HG02970 (cell line): ENCODE results near the gene SATB2.
A peak's percentile ranks its signal among the peaks of the same experiment; 100 is the strongest.

ENCODE experiments used
- ATAC-seq: cut with Tn5 transposase; IDR thresholded peaks from one replicate; pipeline ENCODE4 v1.9.1; 2021; ENCODE audit warnings: mild to moderate bottlenecking, moderate library complexity, moderate number of reproducible peaks; ENCODE audit not compliant: unreplicated experiment, low FRiP score

The SATB2 gene

DNA sequence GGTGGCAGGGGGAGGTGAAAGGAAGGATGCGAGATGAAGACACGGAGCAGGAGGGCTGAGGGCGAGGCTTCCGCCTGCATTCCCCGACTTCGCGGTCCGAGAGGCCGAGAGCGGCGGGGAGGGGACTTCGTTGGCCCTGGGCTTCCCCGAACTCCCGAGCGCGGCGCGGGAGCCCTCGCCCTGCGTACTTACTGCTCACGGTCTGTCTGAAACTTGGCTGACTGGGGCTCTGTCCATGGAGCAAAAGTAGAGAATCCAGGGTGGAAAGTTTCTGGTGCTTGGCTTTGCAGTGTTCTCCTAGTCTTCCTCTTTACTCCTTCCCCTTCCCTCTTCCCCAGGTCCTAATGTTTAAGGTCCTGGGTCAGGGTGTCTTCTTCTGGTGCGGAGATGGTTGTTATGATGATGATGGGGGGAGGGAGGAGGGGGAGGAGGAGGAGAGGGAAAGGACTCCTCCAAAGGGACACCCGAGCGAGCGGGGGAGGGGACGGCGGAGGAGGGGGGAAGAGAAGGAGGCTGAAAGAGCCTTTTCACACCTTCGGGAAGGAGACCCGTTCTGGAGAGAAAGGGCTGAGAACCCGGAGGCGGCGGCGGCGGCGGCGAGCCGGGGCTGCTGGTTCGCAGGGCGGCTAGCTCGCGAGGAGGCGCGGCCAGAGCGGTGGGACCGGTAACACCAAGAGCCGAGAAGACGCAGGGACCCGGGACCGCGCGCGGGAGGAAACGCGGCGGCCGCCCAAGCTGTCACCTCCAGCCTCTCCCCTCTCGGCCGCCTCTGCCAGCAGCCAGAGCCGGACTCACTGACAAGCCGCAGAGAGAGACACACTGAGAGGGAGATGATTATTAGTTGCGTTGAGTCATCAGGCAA, at the start of gene SATB2:
TSS of gene SATB2 (minus strand) at position 793 of the 862 bp plus-strand sequence. CDS start 1,902 bp downstream, outside the sequence.
- ATAC-seq = no peak

DNA sequence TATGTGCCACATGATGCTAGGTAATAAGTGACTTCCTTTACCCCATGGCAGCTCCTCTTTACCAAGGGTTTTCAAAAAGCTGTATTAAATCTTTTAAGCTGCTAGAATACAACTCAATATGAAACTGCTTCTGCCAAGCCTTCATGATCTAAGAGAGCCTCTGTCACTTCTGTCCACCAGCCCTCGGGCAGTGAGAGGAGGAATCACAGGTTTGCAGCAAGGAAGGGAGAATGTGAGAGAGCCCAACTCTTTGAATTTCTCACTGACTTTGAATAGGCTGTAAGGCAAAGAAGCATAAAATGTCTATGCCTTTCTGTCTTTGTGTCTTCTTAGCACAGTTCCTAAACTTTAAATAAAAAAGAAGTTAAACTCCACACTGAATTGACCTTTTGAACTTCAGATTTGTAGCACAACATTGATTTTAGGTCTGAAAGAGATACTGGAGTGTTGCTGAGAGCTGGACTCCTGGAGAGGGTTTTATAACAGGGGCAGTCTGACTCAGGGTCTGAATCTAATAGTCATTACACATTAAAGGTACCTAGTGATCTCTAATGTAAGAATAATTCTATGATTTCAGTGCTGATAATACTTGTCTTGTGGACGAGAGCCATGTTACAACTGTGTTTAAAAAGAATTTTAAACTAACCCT, 48.1 kb upstream of the SATB2 start:
- ATAC-seq = no peak

GRCh38 chr2:199503148-199503547, 45.4 kb upstream of the SATB2 start:
- ATAC-seq = no peak

- ATAC-seq = no peak
Measured at GRCh38 chr2:199499005-199499404, 41.3 kb upstream of the SATB2 start.

DNA sequence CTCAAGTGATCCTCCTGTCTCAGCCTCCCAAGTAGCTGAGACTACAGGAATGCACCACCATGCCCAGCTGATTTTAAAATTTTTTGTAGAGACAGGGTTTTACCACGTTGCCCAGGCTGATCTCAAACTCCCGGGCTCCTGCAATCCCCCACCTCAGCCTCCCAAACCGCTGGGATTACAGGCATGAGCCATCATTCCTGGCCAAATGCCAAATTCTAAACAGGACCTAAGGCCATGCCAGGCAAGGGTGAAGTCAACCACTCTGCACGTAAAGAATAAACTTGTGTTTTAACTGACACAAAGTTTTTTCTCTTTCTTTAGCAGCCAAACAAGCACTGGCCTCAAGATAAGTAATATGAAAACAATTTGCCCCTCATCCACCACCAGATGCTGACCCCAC, 37.4 kb upstream of the SATB2 start:
- no peak for ATAC-seq

DNA sequence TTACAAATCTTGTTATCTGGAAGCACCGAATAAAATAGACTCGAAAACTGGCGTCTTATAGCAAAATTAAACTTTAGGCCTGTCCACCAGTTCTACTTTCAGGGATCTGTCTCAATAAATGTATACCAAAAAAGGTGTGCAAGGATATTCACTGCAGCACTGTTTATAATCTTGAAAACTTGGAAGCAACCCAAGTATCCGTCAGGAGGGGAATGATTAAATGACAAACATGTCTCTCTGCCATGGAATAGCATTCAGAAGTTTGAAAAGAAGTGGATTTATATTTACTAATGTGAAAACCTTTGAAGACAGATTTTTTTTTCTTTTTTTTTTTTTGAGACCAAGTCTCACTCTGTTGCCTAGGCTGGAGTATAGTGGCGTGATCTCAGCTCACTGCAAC, 32.3 kb upstream of the SATB2 start:
- ATAC-seq = no peak

DNA sequence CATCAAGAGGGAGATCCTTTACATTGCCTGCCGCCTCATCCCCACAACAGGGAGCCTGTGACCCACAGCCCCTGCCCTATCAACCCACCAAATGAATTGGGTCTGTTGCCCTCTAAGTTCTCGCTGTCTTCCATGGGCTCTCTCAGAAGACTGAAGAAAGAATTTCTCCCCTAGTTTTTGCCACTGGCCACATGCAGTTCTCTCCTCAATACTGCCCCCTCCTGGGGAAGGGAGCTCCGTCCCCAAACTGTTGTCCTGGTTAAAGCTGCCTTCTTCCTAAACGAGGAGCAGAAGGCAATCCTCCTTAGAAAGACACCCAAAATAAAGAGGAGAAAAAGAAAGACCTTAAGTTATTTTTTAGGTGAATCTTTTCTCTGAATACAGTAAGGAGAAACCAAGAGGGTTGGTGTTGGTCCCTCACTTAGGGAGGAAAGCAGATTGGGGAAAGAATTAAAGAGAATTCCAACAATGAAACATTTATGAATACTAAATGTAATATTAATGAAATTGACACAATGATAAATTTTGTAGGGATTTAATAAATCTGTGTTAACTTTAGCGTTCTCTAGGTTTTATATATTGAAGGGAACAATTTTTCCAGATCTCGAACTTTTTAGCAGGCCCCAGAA, 31.1 kb upstream of the SATB2 start:
- peak; percentile 72 for ATAC-seq

GRCh38 chr2:199485732-199486335, 28.1 kb upstream of the SATB2 start:
- ATAC-seq = no peak

DNA sequence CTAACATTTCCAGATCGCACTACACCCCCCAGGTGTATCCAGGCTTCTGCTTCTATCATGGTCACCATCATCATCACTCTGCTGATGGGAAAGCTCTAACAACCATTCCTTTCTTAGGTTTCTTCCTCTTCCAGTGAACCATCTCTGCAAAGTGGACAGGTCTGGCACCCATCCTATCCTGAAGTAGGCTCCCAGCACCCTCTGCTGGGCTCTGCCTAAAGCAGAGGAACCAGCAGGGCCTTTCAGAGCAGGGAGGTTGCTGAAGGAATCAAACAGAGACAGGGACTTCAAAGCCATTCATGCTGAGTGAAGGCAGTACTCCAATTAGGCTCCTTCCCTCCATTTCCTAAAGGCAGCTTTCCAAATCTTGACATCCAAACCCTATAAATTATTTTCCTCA, 27.2 kb upstream of the SATB2 start:
- no peak for ATAC-seq

GRCh38 chr2:199480966-199481365, 23.2 kb upstream of the SATB2 start:
- no peak for ATAC-seq

DNA sequence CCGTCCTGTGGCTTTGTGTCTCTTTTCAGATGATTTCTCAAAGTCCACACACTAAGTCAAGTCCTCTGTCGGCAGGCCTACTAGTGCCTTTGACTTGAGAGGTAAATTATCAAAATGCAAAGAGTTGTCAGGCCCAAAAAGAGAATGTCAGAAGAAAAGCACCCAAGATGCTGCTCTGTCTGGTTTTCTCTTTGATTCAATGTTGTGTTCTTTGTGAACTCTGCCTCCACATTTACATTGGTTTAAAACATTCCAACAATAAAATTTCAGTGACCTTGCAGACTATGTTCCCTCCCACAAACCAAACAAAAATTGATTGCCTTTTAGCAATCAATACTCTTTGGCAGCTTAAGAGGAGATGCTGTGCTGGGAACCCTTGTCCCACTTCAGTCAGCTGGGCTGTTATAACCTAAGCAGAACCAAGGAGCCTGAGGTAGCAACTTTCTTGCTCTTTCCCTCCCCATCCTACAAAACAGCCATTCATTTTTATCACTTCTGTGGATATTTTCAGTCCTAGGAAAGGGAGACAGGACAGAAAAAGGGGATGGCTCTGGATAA, 19.6 kb upstream of the SATB2 start:
- no peak for ATAC-seq

- ATAC-seq = peak; percentile 70
Measured at GRCh38 chr2:199471443-199472057, 13.8 kb upstream of the SATB2 start.

DNA sequence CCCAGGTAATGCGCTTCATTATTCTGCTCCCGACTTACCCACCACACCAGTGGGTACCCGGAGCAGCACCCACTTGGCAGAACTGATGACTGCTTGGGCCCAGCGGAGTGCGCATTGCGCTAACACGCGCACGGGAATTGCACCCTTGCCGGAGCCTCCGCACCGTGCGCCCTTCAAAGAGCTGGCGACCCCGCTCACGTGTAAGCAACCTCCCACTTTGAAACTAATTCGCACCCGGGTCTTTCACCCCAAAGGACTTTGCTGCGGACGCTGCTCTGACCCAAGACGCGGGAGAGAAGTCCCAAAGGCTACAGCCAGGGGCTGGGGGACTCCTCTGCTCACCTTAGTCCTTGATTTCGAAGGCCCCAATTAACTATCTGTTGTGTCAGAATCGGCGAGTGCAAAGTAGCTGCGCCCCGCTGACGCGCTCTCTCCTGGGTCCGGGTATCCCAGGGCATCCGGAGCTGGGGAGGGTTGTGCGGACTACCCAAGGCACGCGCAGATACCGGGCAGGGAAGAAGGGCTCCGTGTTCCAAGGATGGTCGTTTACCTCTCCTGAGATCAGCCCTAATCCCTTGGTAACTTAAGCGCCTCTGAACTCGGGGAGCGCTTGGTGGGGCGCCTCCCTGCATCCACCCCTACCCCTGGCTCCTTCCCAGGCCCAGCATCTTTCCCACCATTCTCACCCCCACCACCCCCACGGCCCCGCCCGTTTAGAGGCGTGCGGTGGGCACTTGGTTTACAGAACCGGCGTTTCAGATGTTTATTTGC, 13.1 kb upstream of the SATB2 start:
- ATAC-seq = no peak

- no peak for ATAC-seq
Measured at GRCh38 chr2:199470361-199470671, 12.6 kb upstream of the SATB2 start.

DNA sequence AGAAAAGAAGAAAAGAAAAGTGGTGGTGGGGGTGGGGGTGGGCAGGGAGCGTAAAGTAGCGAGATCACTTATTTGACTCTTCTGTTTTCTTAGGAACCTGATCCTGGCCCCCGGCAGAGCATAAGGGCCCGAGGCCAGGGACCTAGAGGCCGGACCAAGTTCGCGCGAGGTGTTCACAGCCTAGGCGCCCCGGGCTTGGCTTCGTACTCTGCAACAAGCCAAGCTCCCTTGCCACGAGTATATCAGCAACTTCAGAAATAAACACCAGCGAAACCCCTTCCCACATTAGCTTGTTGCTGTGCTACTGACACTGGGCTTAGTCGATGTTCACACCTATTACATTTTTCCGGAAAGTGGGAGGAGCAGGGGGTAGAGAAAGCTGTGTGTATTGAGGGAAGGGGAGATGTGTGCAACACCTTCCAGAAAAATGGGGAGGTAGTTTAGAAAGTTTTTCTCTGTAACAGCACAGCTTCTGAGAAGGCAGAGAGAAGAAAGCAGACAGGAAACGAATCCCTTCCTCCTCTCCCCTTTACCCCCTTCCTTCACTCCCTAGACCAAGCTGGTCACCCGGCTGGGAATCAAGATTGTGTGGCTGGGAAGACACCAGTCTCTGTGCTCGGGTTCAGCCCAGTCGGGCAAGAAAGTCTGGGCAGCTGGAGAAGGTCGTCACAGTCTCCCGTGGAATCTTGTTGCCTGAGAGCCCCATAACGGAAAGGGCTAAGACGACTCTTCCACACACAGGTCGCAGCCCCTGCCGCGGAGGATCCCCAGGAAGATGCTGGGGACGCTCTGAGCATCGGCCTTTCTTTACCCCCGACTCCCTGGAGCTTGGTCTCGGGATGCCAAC, 12.0 kb upstream of the SATB2 start:
- no peak for ATAC-seq

- no peak for ATAC-seq
Measured at GRCh38 chr2:199468561-199469513, 11.1 kb upstream of the SATB2 start.

- ATAC-seq = no peak
Measured at GRCh38 chr2:199467066-199467822, 9.5 kb upstream of the SATB2 start.
